Neural progenitor cell (in vitro differentiated cells): Measurements from ENCODE around the gene UBE2S. TPM values are rescaled to one million over a fixed set of nuclear protein-coding genes. Genes with fewer than 3 reads are reported as not detected.
A peak's percentile ranks its signal among the peaks of the same experiment; 100 is the strongest.

Source experiments
- DNase-seq: peaks from one replicate; pipeline ENCODE4 v3.0.0-alpha.2; 2016; ENCODE audit warnings: low spot score
- H2AFZ ChIP-seq: fragments of 200-600 bp; sonication (generic); replicated peaks from 2 replicates; pipeline ENCODE4 v1.6.1; 2016; ENCODE audit warnings: antibody characterized with exemption
- H3F3A ChIP-seq: fragments of 200-600 bp; sonication (generic); 2 replicates; pipeline ENCODE4 v1.6.1; 2016; ENCODE audit warnings: antibody characterized with exemption, low read depth
- H3K27ac ChIP-seq: fragments of 200-600 bp; sonication (generic); 2 replicates; pipeline ENCODE4 v1.5.1; 2016; ENCODE audit warnings: mild to moderate bottlenecking
- H3K27me3 ChIP-seq: fragments of 200-600 bp; sonication (generic); 2 replicates; pipeline ENCODE4 v1.6.1; 2016; ENCODE audit warnings: mild to moderate bottlenecking, moderate library complexity
- H3K36me3 ChIP-seq: fragments of 200-600 bp; sonication (generic); 2 replicates; pipeline ENCODE4 v1.5.1; 2016
- H3K4me1 ChIP-seq: fragments of 200-600 bp; sonication (generic); 2 replicates; pipeline ENCODE4 v1.6.1; 2016; ENCODE audit warnings: mixed run types
- H3K4me2 ChIP-seq: fragments of 200-600 bp; sonication (generic); 2 replicates; pipeline ENCODE4 v1.6.1; 2016
- H3K4me3 ChIP-seq: fragments of 200-600 bp; sonication (generic); 2 replicates; pipeline ENCODE4 v1.5.1; 2016
- H3K79me2 ChIP-seq: fragments of 200-600 bp; sonication (generic); 2 replicates; pipeline ENCODE4 v1.6.1; 2016; ENCODE audit warnings: low read depth
- H3K9ac ChIP-seq: fragments of 200-600 bp; sonication (generic); 2 replicates; pipeline ENCODE4 v1.6.1; 2016
- H3K9me3 ChIP-seq: fragments of 200-600 bp; sonication (generic); 2 replicates; pipeline ENCODE4 v1.5.1; 2016; ENCODE audit warnings: low read depth
- H4K20me1 ChIP-seq: fragments of 200-600 bp; sonication (generic); 2 replicates; pipeline ENCODE4 v1.6.1; 2016; ENCODE audit warnings: low read depth
- H3K27ac Mint-ChIP-seq: 3 replicates; pipeline ENCODE4 v1.8.0; 2021; ENCODE audit warnings: mixed read lengths
- H3K27me3 Mint-ChIP-seq: 2 replicates; pipeline ENCODE4 v1.8.0; 2022; ENCODE audit warnings: low read depth, mild to moderate bottlenecking, inconsistent platforms, moderate library complexity, mixed read lengths; ENCODE audit not compliant: insufficient read depth
- H3K36me3 Mint-ChIP-seq: 3 replicates; pipeline ENCODE4 v1.8.0; 2021; ENCODE audit warnings: mixed read lengths
- H3K4me1 Mint-ChIP-seq: 3 replicates; pipeline ENCODE4 v1.8.0; 2021; ENCODE audit warnings: mixed read lengths
- H3K4me3 Mint-ChIP-seq: 3 replicates; pipeline ENCODE4 v1.8.0; 2021; ENCODE audit warnings: mild to moderate bottlenecking, moderate library complexity, mixed read lengths
- H3K9me3 Mint-ChIP-seq: 3 replicates; pipeline ENCODE4 v1.8.0; 2020; ENCODE audit warnings: mixed read lengths
- CTCF ChIP-seq: fragments of 200-600 bp; sonication (generic); IDR thresholded peaks from 2 replicates; pipeline ENCODE4 v1.5.1; 2017; ENCODE audit warnings: antibody characterized with exemption, mild to moderate bottlenecking
- EZH2 ChIP-seq: fragments of 200-600 bp; sonication (generic); IDR thresholded peaks from 2 replicates; pipeline ENCODE4 v1.6.1; 2017; ENCODE audit warnings: antibody characterized with exemption, mild to moderate bottlenecking, moderate library complexity
- EZH2phosphoT487 ChIP-seq: fragments of 200-600 bp; sonication (generic); IDR thresholded peaks from 2 replicates; pipeline ENCODE4 v1.6.1; 2017; ENCODE audit warnings: antibody characterized with exemption
- total RNA-seq: library from RNA; depleted of rRNA; stranded (reverse); fragments of >200 nt; gene quantifications from 2 replicates; pipeline ENCODE4 v1.2.3, GENCODE V29; 2015; ENCODE audit warnings: low replicate concordance

Gene UBE2S
- total RNA-seq, 1 donor from 2014 or later, result 118 TPM

GRCh38 chr19:55391702-55392615 is 15.6 kb downstream of the UBE2S start:
- Histone ChIP-seq H3F3A (peaks cover 57% of the 10 kb centered on the region), H3K9me3 (no peaks in the 10 kb centered on the region), H3K4me3 (no peak overlapping the region), H3K9ac (no peak overlapping the region), H2AFZ (no peak overlapping the region), H3K79me2 (peaks cover 21% of the 10 kb centered on the region), H3K4me1 (peaks cover 24% of the 10 kb centered on the region), H3K27ac (no peak overlapping the region), H3K4me2 (peak overlapping the region; percentile 45), H3K36me3 (no peaks in the 10 kb centered on the region), H4K20me1 (peaks cover 63% of the 10 kb centered on the region), H3K27me3 (no peaks in the 10 kb centered on the region)
- Mint-ChIP-seq H3K4me1 (peaks cover 37% of the 10 kb centered on the region), H3K27me3 (peaks cover 2% of the 10 kb centered on the region), H3K27ac (no peak overlapping the region), H3K4me3 (no peak overlapping the region), H3K36me3 (peaks cover 10% of the 10 kb centered on the region), H3K9me3 (no peaks in the 10 kb centered on the region)
- TF ChIP-seq EZH2 (no peak), CTCF (no peak), EZH2phosphoT487 (no peak)
- DNase-seq, result no peak

GRCh38 chr19:55391191-55391670 is 16.4 kb downstream of the UBE2S start:
- Histone ChIP-seq H3K4me1 (peaks cover 29% of the 10 kb centered on the region), H3K9ac (no peak overlapping the region), H2AFZ (no peak overlapping the region), H3K4me2 (no peak overlapping the region), H4K20me1 (peaks cover 71% of the 10 kb centered on the region), H3K79me2 (peaks cover 28% of the 10 kb centered on the region), H3K4me3 (no peak overlapping the region), H3K9me3 (no peaks in the 10 kb centered on the region), H3K27ac (no peak overlapping the region), H3K36me3 (no peaks in the 10 kb centered on the region), H3F3A (peaks cover 64% of the 10 kb centered on the region), H3K27me3 (no peaks in the 10 kb centered on the region)
- H3K4me1 Mint-ChIP-seq, result peaks cover 44% of the 10 kb centered on the region
- no peak overlapping the region for H3K27ac Mint-ChIP-seq
- no peak for DNase-seq
- no peaks in the 10 kb centered on the region for H3K9me3 Mint-ChIP-seq
- TF ChIP-seq EZH2phosphoT487, result no peak
- TF ChIP-seq EZH2, result no peak
- TF ChIP-seq CTCF, result no peak
- H3K4me3 Mint-ChIP-seq, result no peak overlapping the region
- H3K27me3 Mint-ChIP-seq, result peaks cover 2% of the 10 kb centered on the region
- H3K36me3 Mint-ChIP-seq, result peaks cover 15% of the 10 kb centered on the region

GRCh38 chr19:55390461-55390880 is 17.1 kb downstream of the UBE2S start:
- Mint-ChIP-seq H3K27me3 (peaks cover 3% of the 10 kb centered on the region), H3K4me1 (peaks cover 50% of the 10 kb centered on the region), H3K9me3 (no peaks in the 10 kb centered on the region), H3K27ac (no peak overlapping the region), H3K36me3 (peaks cover 15% of the 10 kb centered on the region), H3K4me3 (peak overlapping the region; percentile 42)
- Histone ChIP-seq H3K4me2 (no peak overlapping the region), H3K27me3 (no peaks in the 10 kb centered on the region), H4K20me1 (peaks cover 75% of the 10 kb centered on the region), H3F3A (peaks cover 67% of the 10 kb centered on the region), H3K4me3 (no peak overlapping the region), H2AFZ (no peak overlapping the region), H3K9ac (no peak overlapping the region), H3K9me3 (no peaks in the 10 kb centered on the region), H3K27ac (no peak overlapping the region), H3K36me3 (no peaks in the 10 kb centered on the region), H3K79me2 (peaks cover 32% of the 10 kb centered on the region), H3K4me1 (peaks cover 29% of the 10 kb centered on the region)
- TF ChIP-seq EZH2, result no peak
- no peak for TF ChIP-seq EZH2phosphoT487
- TF ChIP-seq CTCF, result no peak
- no peak for DNase-seq
